WTC11 (cell line): ENCODE measurements around the gene MAP7D1.

Experiments
- CREB1 ChIP-seq: sonication (generic); formaldehyde crosslinking; IDR thresholded peaks from 2 replicates; pipeline ENCODE4 v1.8.0; 2023; ENCODE audit warnings: mild to moderate bottlenecking, missing genetic modification reagents
- SP1 ChIP-seq: sonication (generic); formaldehyde crosslinking; conservative IDR thresholded peaks from 2 replicates; pipeline ENCODE4 v1.8.1; 2022; ENCODE audit warnings: missing genetic modification reagents
- TEAD4 ChIP-seq: sonication (generic); formaldehyde crosslinking; IDR thresholded peaks from 2 replicates; pipeline ENCODE4 v1.8.0; 2022; ENCODE audit warnings: mild to moderate bottlenecking, missing genetic modification reagents
- TF ChIP-seq, protein P1 (sequence below): sonication (generic); formaldehyde crosslinking; IDR thresholded peaks from 2 replicates; pipeline ENCODE4 v1.8.1; 2023; ENCODE audit warnings: mild to moderate bottlenecking, missing genetic modification reagents
- TF ChIP-seq, protein P2 (sequence below): sonication (generic); formaldehyde crosslinking; IDR thresholded peaks from 2 replicates; pipeline ENCODE4 v1.8.0; 2022; ENCODE audit warnings: mild to moderate bottlenecking, missing genetic modification reagents
- TF ChIP-seq, protein P3 (sequence below): fragments of 200-600 bp; IDR thresholded peaks from 2 replicates; pipeline ENCODE4 v1.8.0; 2022; ENCODE audit warnings: antibody characterized with exemption

DNA sequence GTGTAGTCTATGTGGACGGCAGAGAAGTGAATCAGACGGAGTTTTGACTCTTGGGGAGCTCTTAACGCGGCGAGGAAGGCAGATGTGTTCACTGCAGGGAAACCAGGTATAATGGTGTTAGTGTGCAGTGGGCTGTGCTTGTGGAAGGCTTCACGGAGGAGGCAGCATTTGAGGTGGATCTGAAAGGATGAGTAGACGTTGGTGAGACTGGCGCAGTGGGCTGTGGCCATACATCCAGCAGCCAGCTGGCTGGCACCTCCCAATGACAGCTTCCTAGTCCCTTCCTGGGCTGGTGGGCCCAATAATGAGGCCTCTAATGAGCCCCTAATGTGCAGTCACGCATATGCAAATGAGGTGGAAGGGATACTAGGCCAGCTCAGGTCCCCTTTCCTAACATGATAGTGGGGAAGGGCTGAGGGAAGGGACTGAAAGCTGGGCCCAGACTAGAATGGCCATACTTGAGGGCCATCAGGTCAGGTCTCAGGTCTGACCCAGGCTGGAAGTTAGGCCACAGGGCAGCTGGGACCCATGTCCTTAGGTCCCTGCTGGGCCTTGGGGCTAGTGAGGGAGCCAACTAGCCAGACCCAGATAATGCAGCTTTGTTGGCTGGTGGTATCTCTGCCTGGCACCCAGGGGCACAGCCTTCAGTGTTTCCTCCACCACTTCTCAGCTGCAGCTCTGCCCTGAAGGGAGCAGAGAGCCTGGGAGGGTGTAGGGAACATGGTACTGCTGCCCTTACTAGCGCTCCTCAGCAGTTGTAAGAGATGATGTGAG, 3.8 kb downstream of the MAP7D1 start:
- no peak for TF ChIP-seq CREB1 (CRISPR knock-in tag)
- TF ChIP-seq, protein P1, sequence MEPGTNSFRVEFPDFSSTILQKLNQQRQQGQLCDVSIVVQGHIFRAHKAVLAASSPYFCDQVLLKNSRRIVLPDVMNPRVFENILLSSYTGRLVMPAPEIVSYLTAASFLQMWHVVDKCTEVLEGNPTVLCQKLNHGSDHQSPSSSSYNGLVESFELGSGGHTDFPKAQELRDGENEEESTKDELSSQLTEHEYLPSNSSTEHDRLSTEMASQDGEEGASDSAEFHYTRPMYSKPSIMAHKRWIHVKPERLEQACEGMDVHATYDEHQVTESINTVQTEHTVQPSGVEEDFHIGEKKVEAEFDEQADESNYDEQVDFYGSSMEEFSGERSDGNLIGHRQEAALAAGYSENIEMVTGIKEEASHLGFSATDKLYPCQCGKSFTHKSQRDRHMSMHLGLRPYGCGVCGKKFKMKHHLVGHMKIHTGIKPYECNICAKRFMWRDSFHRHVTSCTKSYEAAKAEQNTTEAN, result no peak
- TF ChIP-seq, protein P2, sequence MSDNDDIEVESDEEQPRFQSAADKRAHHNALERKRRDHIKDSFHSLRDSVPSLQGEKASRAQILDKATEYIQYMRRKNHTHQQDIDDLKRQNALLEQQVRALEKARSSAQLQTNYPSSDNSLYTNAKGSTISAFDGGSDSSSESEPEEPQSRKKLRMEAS (CRISPR knock-in tag), result no peak
- TF ChIP-seq, protein P3, sequence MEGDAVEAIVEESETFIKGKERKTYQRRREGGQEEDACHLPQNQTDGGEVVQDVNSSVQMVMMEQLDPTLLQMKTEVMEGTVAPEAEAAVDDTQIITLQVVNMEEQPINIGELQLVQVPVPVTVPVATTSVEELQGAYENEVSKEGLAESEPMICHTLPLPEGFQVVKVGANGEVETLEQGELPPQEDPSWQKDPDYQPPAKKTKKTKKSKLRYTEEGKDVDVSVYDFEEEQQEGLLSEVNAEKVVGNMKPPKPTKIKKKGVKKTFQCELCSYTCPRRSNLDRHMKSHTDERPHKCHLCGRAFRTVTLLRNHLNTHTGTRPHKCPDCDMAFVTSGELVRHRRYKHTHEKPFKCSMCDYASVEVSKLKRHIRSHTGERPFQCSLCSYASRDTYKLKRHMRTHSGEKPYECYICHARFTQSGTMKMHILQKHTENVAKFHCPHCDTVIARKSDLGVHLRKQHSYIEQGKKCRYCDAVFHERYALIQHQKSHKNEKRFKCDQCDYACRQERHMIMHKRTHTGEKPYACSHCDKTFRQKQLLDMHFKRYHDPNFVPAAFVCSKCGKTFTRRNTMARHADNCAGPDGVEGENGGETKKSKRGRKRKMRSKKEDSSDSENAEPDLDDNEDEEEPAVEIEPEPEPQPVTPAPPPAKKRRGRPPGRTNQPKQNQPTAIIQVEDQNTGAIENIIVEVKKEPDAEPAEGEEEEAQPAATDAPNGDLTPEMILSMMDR, result no peak
- no peak for TF ChIP-seq SP1 (CRISPR knock-in tag)
- no peak for TF ChIP-seq TEAD4 (CRISPR knock-in tag)
